HL-60 (cell line): ENCODE data around the gene TMEM253.

Experiments
- DNase-seq, 2 experiments: peaks; one replicate each; pipeline ENCODE4 v3.0.0-alpha.2; 2010 to 2020; ENCODE audit warnings: low read depth in 1 of 2, low spot score in 1 of 2
- H3K27ac ChIP-seq: fragments of 250-450 bp; sonication (Bioruptor Pico); replicated peaks from 2 replicates; pipeline ENCODE4 v1.5.1; 2020; ENCODE audit warnings: mild to moderate bottlenecking, moderate library complexity
- H3K27me3 ChIP-seq: fragments of 250-450 bp; sonication (Bioruptor Pico); 2 replicates; pipeline ENCODE4 v1.5.1; 2021; ENCODE audit warnings: mild to moderate bottlenecking, moderate library complexity; ENCODE audit not compliant: insufficient read depth, poor library complexity, severe bottlenecking
- H3K4me3 ChIP-seq: replicated peaks from 2 replicates; pipeline ENCODE4 v1.5.1; 2011; ENCODE audit warnings: mild to moderate bottlenecking, control low read depth, low read length; ENCODE audit not compliant: insufficient read depth
- GABPA ChIP-seq: IDR thresholded peaks from 2 replicates; pipeline ENCODE4 v1.6.1; 2012; ENCODE audit warnings: low read depth
- POLR2AphosphoS5 ChIP-seq: IDR thresholded peaks from 2 replicates; pipeline ENCODE4 v1.6.1; 2012; ENCODE audit warnings: low read depth
- REST ChIP-seq: IDR thresholded peaks from 2 replicates; pipeline ENCODE4 v1.6.1; 2012; ENCODE audit warnings: low read depth; ENCODE audit not compliant: insufficient replicate concordance
- SPI1 ChIP-seq: IDR thresholded peaks from 2 replicates; pipeline ENCODE4 v1.6.1; 2012; ENCODE audit warnings: low read depth, mild to moderate bottlenecking, borderline replicate concordance
- TF ChIP-seq, protein P1 (sequence below): IDR thresholded peaks from one replicate; pipeline ENCODE4 v1.5.1; 2011; ENCODE audit warnings: low read length, control low read depth, inconsistent platforms; ENCODE audit not compliant: insufficient read depth

Gene TMEM253

DNA sequence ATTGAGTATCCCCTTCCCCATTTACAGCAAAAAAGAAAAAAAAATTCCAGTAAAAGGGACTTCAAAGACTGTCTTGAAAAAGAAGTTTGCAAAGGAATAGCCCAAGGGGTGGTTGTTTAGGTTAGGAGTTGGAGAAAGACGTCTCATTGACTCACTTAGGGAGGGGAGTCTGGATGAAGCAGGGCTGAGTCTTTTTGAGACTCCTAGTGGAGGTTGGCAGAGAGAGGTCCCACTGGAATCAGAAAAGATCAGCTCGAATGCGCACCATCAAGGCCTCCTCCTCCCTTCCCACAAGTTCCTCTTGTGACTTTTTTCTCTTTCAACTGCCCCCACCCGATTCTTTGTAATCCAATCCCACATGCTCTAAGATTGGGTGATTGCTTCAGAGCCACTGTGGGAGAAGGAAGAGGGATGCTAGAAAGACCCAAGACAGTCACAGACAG lies 28.8 kb upstream of the TMEM253 start:
- TF ChIP-seq, protein P1, sequence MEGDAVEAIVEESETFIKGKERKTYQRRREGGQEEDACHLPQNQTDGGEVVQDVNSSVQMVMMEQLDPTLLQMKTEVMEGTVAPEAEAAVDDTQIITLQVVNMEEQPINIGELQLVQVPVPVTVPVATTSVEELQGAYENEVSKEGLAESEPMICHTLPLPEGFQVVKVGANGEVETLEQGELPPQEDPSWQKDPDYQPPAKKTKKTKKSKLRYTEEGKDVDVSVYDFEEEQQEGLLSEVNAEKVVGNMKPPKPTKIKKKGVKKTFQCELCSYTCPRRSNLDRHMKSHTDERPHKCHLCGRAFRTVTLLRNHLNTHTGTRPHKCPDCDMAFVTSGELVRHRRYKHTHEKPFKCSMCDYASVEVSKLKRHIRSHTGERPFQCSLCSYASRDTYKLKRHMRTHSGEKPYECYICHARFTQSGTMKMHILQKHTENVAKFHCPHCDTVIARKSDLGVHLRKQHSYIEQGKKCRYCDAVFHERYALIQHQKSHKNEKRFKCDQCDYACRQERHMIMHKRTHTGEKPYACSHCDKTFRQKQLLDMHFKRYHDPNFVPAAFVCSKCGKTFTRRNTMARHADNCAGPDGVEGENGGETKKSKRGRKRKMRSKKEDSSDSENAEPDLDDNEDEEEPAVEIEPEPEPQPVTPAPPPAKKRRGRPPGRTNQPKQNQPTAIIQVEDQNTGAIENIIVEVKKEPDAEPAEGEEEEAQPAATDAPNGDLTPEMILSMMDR: no peak
- TF ChIP-seq SPI1 (peak; percentile 12; the same call in 1 of the 2 replicates), POLR2AphosphoS5 (no peak), GABPA (no peak)
- peak overlapping the region; percentile 89 for H3K27ac ChIP-seq
- H3K4me3 ChIP-seq: peak overlapping the region; percentile 77
- no peaks in the 10 kb centered on the region for H3K27me3 ChIP-seq
- peak; percentile 86 to 87 for DNase-seq

- Histone ChIP-seq H3K27me3 (no peaks in the 10 kb centered on the region), H3K4me3 (no peak overlapping the region), H3K27ac (peak overlapping the region; percentile 5)
- no peak for TF ChIP-seq SPI1
- TF ChIP-seq POLR2AphosphoS5: no peak
- TF ChIP-seq, protein P1: no peak
- no peak for TF ChIP-seq REST
- TF ChIP-seq GABPA: no peak
- DNase-seq: no peak
Observed at GRCh38 chr14:21072781-21073339, 28.0 kb upstream of the TMEM253 start.

GRCh38 chr14:21073921-21074320 lies 26.9 kb upstream of the TMEM253 start:
- no peaks in the 10 kb centered on the region for H3K27me3 ChIP-seq
- TF ChIP-seq SPI1: no peak
- TF ChIP-seq POLR2AphosphoS5: no peak
- no peak overlapping the region for H3K27ac ChIP-seq
- no peak for DNase-seq
- no peak overlapping the region for H3K4me3 ChIP-seq

DNA sequence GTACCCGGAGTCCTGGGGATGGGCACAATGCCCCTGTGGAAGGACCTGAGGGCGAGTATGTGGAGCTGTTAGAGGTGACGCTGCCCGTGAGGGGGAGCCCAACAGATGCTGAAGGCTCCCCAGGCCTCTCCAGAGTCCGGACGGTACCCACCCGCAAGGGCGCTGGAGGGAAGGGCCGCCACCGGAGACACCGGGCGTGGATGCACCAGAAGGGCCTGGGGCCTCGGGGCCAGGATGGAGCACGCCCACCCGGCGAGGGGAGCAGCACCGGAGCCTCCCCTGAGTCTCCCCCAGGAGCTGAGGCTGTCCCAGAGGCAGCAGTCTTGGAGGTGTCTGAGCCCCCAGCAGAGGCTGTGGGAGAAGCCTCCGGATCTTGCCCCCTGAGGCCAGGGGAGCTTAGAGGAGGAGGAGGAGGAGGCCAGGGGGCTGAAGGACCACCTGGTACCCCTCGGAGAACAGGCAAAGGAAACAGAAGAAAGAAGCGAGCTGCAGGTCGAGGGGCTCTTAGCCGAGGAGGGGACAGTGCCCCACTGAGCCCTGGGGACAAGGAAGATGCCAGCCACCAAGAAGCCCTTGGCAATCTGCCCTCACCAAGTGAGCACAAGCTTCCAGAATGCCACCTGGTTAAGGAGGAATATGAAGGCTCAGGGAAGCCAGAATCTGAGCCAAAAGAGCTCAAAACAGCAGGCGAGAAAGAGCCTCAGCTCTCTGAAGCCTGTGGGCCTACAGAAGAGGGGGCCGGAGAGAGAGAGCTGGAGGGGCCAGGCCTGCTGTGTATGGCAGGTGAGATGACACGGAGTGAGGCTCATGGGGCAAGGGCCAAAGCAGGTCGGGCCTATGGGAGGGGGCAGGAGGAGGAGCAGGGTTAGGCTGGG lies 26.2 kb upstream of the TMEM253 start:
- Histone ChIP-seq H3K27me3 (no peaks in the 10 kb centered on the region), H3K4me3 (no peak overlapping the region), H3K27ac (no peak overlapping the region)
- no peak for DNase-seq
- TF ChIP-seq SPI1: no peak
- no peak for TF ChIP-seq POLR2AphosphoS5
- no peak for TF ChIP-seq GABPA
- TF ChIP-seq, protein P1: no peak
- no peak for TF ChIP-seq REST
